ENCODE results near the gene GRWD1. TPM values are rescaled to one million over a fixed set of nuclear protein-coding genes. Genes with fewer than 3 reads are reported as not detected.

The GRWD1 gene
- total and polyA plus RNA-seq, 2 of the 4 experiments (the other 2 are of a cell fraction), result 22.0 to 22.5 TPM

- Histone ChIP-seq H3K4ac (ENCODE audit: low read depth, low read length) (no peak overlapping the region; the same call in 1 of the 2 replicates), H3K4me2 (ENCODE audit: low read depth, low read length) (no peak overlapping the region), H4K5ac (ENCODE audit: low read depth, low read length) (no peak overlapping the region), H4K20me1 (ENCODE audit: insufficient read depth, low read length) (peaks cover 21% of the 10 kb centered on the region), H4K8ac (ENCODE audit: low read depth in 2 of 2, low read length in 2 of 2) (no peak overlapping the region), H3K9me1 (ENCODE audit: insufficient read depth, low read length) (peaks cover 20% of the 10 kb centered on the region), H3K18ac (ENCODE audit: low read depth, low read length) (no peak overlapping the region), H3K9ac (ENCODE audit: low read depth, low read length) (no peak overlapping the region), H2AFZ (replicated peaks; ENCODE audit: low read length, poor library complexity) (no peak overlapping the region), H3K14ac (replicated peaks; ENCODE audit: low read depth, low read length) (no peak overlapping the region), H2BK20ac (ENCODE audit: low read depth, low read length) (no peak overlapping the region), H2AK9ac (replicated peaks; ENCODE audit: low read depth, low read length, poor library complexity) (no peak overlapping the region), H2BK5ac (ENCODE audit: low read depth, low read length, poor library complexity, severe bottlenecking) (no peak overlapping the region), H2AK5ac (ENCODE audit: low read depth, low read length) (peak overlapping the region; percentile 25; the same call in 1 of the 2 replicates), H3K79me1 (ENCODE audit: low read depth in 1 of 2, low read length in 2 of 2) (peaks cover 0 to 7% of the 10 kb centered on the region in 2 experiments; a peak in 1 of 4 replicates), H3K27me3 (ENCODE audit: control insufficient read depth, insufficient read depth, low read length) (no peaks in the 10 kb centered on the region), H3K9me3 (ENCODE audit: control insufficient read depth, insufficient read depth, low read length) (no peaks in the 10 kb centered on the region), H2BK15ac (ENCODE audit: low read depth, low read length) (no peak overlapping the region), H3K23ac (ENCODE audit: low read depth, low read length) (no peak overlapping the region), H3K4me1 (ENCODE audit: control insufficient read depth, insufficient read depth, low read length) (peaks cover 25% of the 10 kb centered on the region), H3K27ac (ENCODE audit: insufficient read depth, low read length) (no peak overlapping the region), H3K56ac (ENCODE audit: extremely low read depth, insufficient read depth, low read length) (no peak overlapping the region), H3K36me3 (ENCODE audit: control insufficient read depth, insufficient read depth, low read length) (peaks cover 12% of the 10 kb centered on the region; the same call in 1 of the 2 replicates), H4K91ac (ENCODE audit: insufficient read depth, low read depth, low read length) (no peak overlapping the region), H3K4me3 (ENCODE audit: insufficient read depth, low read depth, low read length) (no peak overlapping the region), H2BK120ac (ENCODE audit: low read depth, low read length) (no peak overlapping the region)
- ChIA-PET POLR2A (ENCODE audit: unreplicated experiment) (interaction anchor here (0.7 kb wide), 1 partner anchor 10 kb away, joined by 4 read pairs; no protein-coding TSS in a partner anchor), CTCF (no interaction called here)
- BruUV-seq (replicated peaks), result no TSS peak
- dilution Hi-C loops (cut with HindIII; ENCODE audit: low sequenced_read_pairs, unreplicated experiment), result no loop called here
- in situ Hi-C loops (cut with MboI; ENCODE audit: low sequenced_read_pairs), result no loop called here
- intact Hi-C loops (cut with micrococcal nuclease), result no loop called here
- DNase-seq (no peak), ATAC-seq (ENCODE audit: low read depth) (no peak)
- 100% methylated on average over 1 of the region's 3 CpGs; no CpG with 5 or more reads in 1 of the 2 experiments for WGBS, 2 experiments (ENCODE audit: extremely low coverage in 2 of 2, insufficient read length in 1 of 2)
- TF ChIP-seq BHLHE40 (IDR thresholded peaks at IDR 0.05; ENCODE audit: low read depth, low read length) (no peak), RFX5 (IDR thresholded peaks at IDR 0.05; ENCODE audit: low read depth, low read length) (no peak), ELK1 (IDR thresholded peaks at IDR 0.05; ENCODE audit: borderline replicate concordance, low read depth, low read length) (no peak)
These were observed 37.5 kb downstream of the GRWD1 start for GRCh38 chr19:48483301-48483700.
